ENCODE results near the gene ATP4A.
"Not testable (repeated sequence)": the region's sequence is repeated elsewhere in the genome, so short reads cannot be mapped to it uniquely, and the experiment has no call there.

Gene ATP4A

GRCh38 chr19:35595928-35596327, 32.5 kb upstream of the ATP4A start:
- Histone ChIP-seq H3K27ac (ENCODE audit: insufficient read depth, low read length, poor library complexity, severe bottlenecking) (no peak overlapping the region), H3K27me3 (replicated peaks; ENCODE audit: control insufficient read depth, insufficient read depth, low read length, poor library complexity, severe bottlenecking) (no peaks in the 10 kb centered on the region), H3K4me1 (ENCODE audit: control insufficient read depth, insufficient read depth, low read length, poor library complexity, severe bottlenecking) (no peaks in the 10 kb centered on the region), H3K36me3 (ENCODE audit: control insufficient read depth, insufficient read depth, low read length) (no peaks in the 10 kb centered on the region), H3K9me3 (ENCODE audit: control insufficient read depth, low read length) (no peaks in the 10 kb centered on the region), H3K4me3 (ENCODE audit: insufficient read depth, low read depth, low read length, poor library complexity, severe bottlenecking) (no peak overlapping the region)
- no peak for DNase-seq

- not testable (repeated sequence) for H3K4me1 ChIP-seq (ENCODE audit: control insufficient read depth, insufficient read depth, low read length, poor library complexity, severe bottlenecking); H3K36me3 ChIP-seq (ENCODE audit: control insufficient read depth, insufficient read depth, low read length); H3K27ac ChIP-seq (ENCODE audit: insufficient read depth, low read length, poor library complexity, severe bottlenecking); DNase-seq; H3K4me3 ChIP-seq (ENCODE audit: insufficient read depth, low read depth, low read length, poor library complexity, severe bottlenecking); H3K27me3 ChIP-seq (replicated peaks; ENCODE audit: control insufficient read depth, insufficient read depth, low read length, poor library complexity, severe bottlenecking); H3K9me3 ChIP-seq (ENCODE audit: control insufficient read depth, low read length)
Measured at GRCh38 chr19:35595026-35595425, 31.6 kb upstream of the ATP4A start.

GRCh38 chr19:35592226-35592625, 28.8 kb upstream of the ATP4A start:
- H3K9me3 ChIP-seq (ENCODE audit: control insufficient read depth, low read length): no peaks in the 10 kb centered on the region
- no peak overlapping the region for H3K27ac ChIP-seq (ENCODE audit: insufficient read depth, low read length, poor library complexity, severe bottlenecking)
- H3K4me1 ChIP-seq (ENCODE audit: control insufficient read depth, insufficient read depth, low read length, poor library complexity, severe bottlenecking): no peaks in the 10 kb centered on the region
- no peaks in the 10 kb centered on the region for H3K27me3 ChIP-seq (replicated peaks; ENCODE audit: control insufficient read depth, insufficient read depth, low read length, poor library complexity, severe bottlenecking)
- no peak for DNase-seq
- H3K36me3 ChIP-seq (ENCODE audit: control insufficient read depth, insufficient read depth, low read length): no peaks in the 10 kb centered on the region
- H3K4me3 ChIP-seq (ENCODE audit: insufficient read depth, low read depth, low read length, poor library complexity, severe bottlenecking): no peak overlapping the region

GRCh38 chr19:35590875-35591274, 27.4 kb upstream of the ATP4A start:
- Histone ChIP-seq H3K4me3 (ENCODE audit: insufficient read depth, low read depth, low read length, poor library complexity, severe bottlenecking) (no peak overlapping the region), H3K27ac (ENCODE audit: insufficient read depth, low read length, poor library complexity, severe bottlenecking) (no peak overlapping the region), H3K9me3 (ENCODE audit: control insufficient read depth, low read length) (no peaks in the 10 kb centered on the region), H3K27me3 (replicated peaks; ENCODE audit: control insufficient read depth, insufficient read depth, low read length, poor library complexity, severe bottlenecking) (no peaks in the 10 kb centered on the region), H3K4me1 (ENCODE audit: control insufficient read depth, insufficient read depth, low read length, poor library complexity, severe bottlenecking) (no peaks in the 10 kb centered on the region), H3K36me3 (ENCODE audit: control insufficient read depth, insufficient read depth, low read length) (no peaks in the 10 kb centered on the region)
- no peak for DNase-seq

- DNase-seq: no peak
- Histone ChIP-seq H3K9me3 (ENCODE audit: control insufficient read depth, low read length) (no peaks in the 10 kb centered on the region), H3K36me3 (ENCODE audit: control insufficient read depth, insufficient read depth, low read length) (no peaks in the 10 kb centered on the region), H3K4me3 (ENCODE audit: insufficient read depth, low read depth, low read length, poor library complexity, severe bottlenecking) (no peak overlapping the region), H3K4me1 (ENCODE audit: control insufficient read depth, insufficient read depth, low read length, poor library complexity, severe bottlenecking) (no peaks in the 10 kb centered on the region), H3K27ac (ENCODE audit: insufficient read depth, low read length, poor library complexity, severe bottlenecking) (no peak overlapping the region), H3K27me3 (replicated peaks; ENCODE audit: control insufficient read depth, insufficient read depth, low read length, poor library complexity, severe bottlenecking) (no peaks in the 10 kb centered on the region)
Measured at GRCh38 chr19:35587321-35587720, 23.9 kb upstream of the ATP4A start.

- DNase-seq: no peak
- no peaks in the 10 kb centered on the region for H3K9me3 ChIP-seq (ENCODE audit: control insufficient read depth, low read length)
- no peaks in the 10 kb centered on the region for H3K27me3 ChIP-seq (replicated peaks; ENCODE audit: control insufficient read depth, insufficient read depth, low read length, poor library complexity, severe bottlenecking)
- H3K27ac ChIP-seq (ENCODE audit: insufficient read depth, low read length, poor library complexity, severe bottlenecking): no peak within 1 kb of the TSS
- H3K36me3 ChIP-seq (ENCODE audit: control insufficient read depth, insufficient read depth, low read length): no peaks in the 10 kb centered on the region
- H3K4me1 ChIP-seq (ENCODE audit: control insufficient read depth, insufficient read depth, low read length, poor library complexity, severe bottlenecking): no peaks in the 10 kb centered on the region
- no peak within 1 kb of the TSS for H3K4me3 ChIP-seq (ENCODE audit: insufficient read depth, low read depth, low read length, poor library complexity, severe bottlenecking)
Measured at GRCh38 chr19:35585848-35586247, 22.4 kb upstream of the ATP4A start, which contains the start of gene PMIS2. Gene PMIS2 (plus strand): TSS chr19:35586173. CDS start chr19:35586260, 87 bp downstream.

- H3K4me1 ChIP-seq (ENCODE audit: control insufficient read depth, insufficient read depth, low read length, poor library complexity, severe bottlenecking): no peaks in the 10 kb centered on the region
Measured at GRCh38 chr19:35582760-35583159, 19.3 kb upstream of the ATP4A start.

GRCh38 chr19:35578707-35579106, 15.2 kb upstream of the ATP4A start:
- no peaks in the 10 kb centered on the region for H3K9me3 ChIP-seq (ENCODE audit: control insufficient read depth, low read length)
- no peak overlapping the region for H3K4me3 ChIP-seq (ENCODE audit: insufficient read depth, low read depth, low read length, poor library complexity, severe bottlenecking)
- DNase-seq: no peak
- H3K4me1 ChIP-seq (ENCODE audit: control insufficient read depth, insufficient read depth, low read length, poor library complexity, severe bottlenecking): no peaks in the 10 kb centered on the region
- no peaks in the 10 kb centered on the region for H3K27me3 ChIP-seq (replicated peaks; ENCODE audit: control insufficient read depth, insufficient read depth, low read length, poor library complexity, severe bottlenecking)
- no peaks in the 10 kb centered on the region for H3K36me3 ChIP-seq (ENCODE audit: control insufficient read depth, insufficient read depth, low read length)
- no peak overlapping the region for H3K27ac ChIP-seq (ENCODE audit: insufficient read depth, low read length, poor library complexity, severe bottlenecking)

More at GRCh38 chr19:35582760-35583159, 19.3 kb upstream of the ATP4A start:
- Histone ChIP-seq H3K4me3 (ENCODE audit: insufficient read depth, low read depth, low read length, poor library complexity, severe bottlenecking) (no peak overlapping the region), H3K27me3 (replicated peaks; ENCODE audit: control insufficient read depth, insufficient read depth, low read length, poor library complexity, severe bottlenecking) (no peaks in the 10 kb centered on the region), H3K27ac (ENCODE audit: insufficient read depth, low read length, poor library complexity, severe bottlenecking) (no peak overlapping the region), H3K9me3 (ENCODE audit: control insufficient read depth, low read length) (no peaks in the 10 kb centered on the region), H3K36me3 (ENCODE audit: control insufficient read depth, insufficient read depth, low read length) (no peaks in the 10 kb centered on the region)
- no peak for DNase-seq

- DNase-seq: no peak
- Histone ChIP-seq H3K4me1 (ENCODE audit: control insufficient read depth, insufficient read depth, low read length, poor library complexity, severe bottlenecking) (no peaks in the 10 kb centered on the region), H3K4me3 (ENCODE audit: insufficient read depth, low read depth, low read length, poor library complexity, severe bottlenecking) (no peak overlapping the region), H3K27ac (ENCODE audit: insufficient read depth, low read length, poor library complexity, severe bottlenecking) (no peak overlapping the region), H3K9me3 (ENCODE audit: control insufficient read depth, low read length) (no peaks in the 10 kb centered on the region), H3K36me3 (ENCODE audit: control insufficient read depth, insufficient read depth, low read length) (no peaks in the 10 kb centered on the region), H3K27me3 (replicated peaks; ENCODE audit: control insufficient read depth, insufficient read depth, low read length, poor library complexity, severe bottlenecking) (no peaks in the 10 kb centered on the region)
Measured at GRCh38 chr19:35577918-35578317, 14.5 kb upstream of the ATP4A start.

GRCh38 chr19:35571406-35571965, 8.0 kb upstream of the ATP4A start:
- no peaks in the 10 kb centered on the region for H3K9me3 ChIP-seq (ENCODE audit: control insufficient read depth, low read length)
- no peak overlapping the region for H3K4me3 ChIP-seq (ENCODE audit: insufficient read depth, low read depth, low read length, poor library complexity, severe bottlenecking)
- peaks cover 4% of the 10 kb centered on the region for H3K27me3 ChIP-seq (replicated peaks; ENCODE audit: control insufficient read depth, insufficient read depth, low read length, poor library complexity, severe bottlenecking)
- no peaks in the 10 kb centered on the region for H3K36me3 ChIP-seq (ENCODE audit: control insufficient read depth, insufficient read depth, low read length)
- H3K27ac ChIP-seq (ENCODE audit: insufficient read depth, low read length, poor library complexity, severe bottlenecking): no peak overlapping the region
- H3K4me1 ChIP-seq (ENCODE audit: control insufficient read depth, insufficient read depth, low read length, poor library complexity, severe bottlenecking): no peaks in the 10 kb centered on the region
- no peak for DNase-seq
